GM18505 (cell line): ENCODE data around the gene FGD4.

ENCODE experiments used
- ATAC-seq: cut with Tn5 transposase; IDR thresholded peaks from one replicate; pipeline ENCODE4 v1.9.1; 2021; ENCODE audit not compliant: unreplicated experiment
- POLR2A ChIP-seq: IDR thresholded peaks from 4 replicates; pipeline ENCODE4 v1.6.1; 2011; ENCODE audit warnings: borderline replicate concordance; ENCODE audit not compliant: insufficient read depth, insufficient read length; ENCODE audit errors: extremely low read depth

FGD4 gene

GRCh38 chr12:32690927-32691326 lies 291.6 kb downstream of the FGD4 start:
- ATAC-seq = no peak
- no peak for TF ChIP-seq POLR2A

- no peak for TF ChIP-seq POLR2A
- ATAC-seq = no peak
These were observed 293.0 kb downstream of the FGD4 start for GRCh38 chr12:32692358-32692757.

GRCh38 chr12:32693036-32693435 lies 293.7 kb downstream of the FGD4 start:
- no peak for ATAC-seq
- no peak for TF ChIP-seq POLR2A
